ENCODE data around the gene ENTHD1.

The ENTHD1 gene

DNA sequence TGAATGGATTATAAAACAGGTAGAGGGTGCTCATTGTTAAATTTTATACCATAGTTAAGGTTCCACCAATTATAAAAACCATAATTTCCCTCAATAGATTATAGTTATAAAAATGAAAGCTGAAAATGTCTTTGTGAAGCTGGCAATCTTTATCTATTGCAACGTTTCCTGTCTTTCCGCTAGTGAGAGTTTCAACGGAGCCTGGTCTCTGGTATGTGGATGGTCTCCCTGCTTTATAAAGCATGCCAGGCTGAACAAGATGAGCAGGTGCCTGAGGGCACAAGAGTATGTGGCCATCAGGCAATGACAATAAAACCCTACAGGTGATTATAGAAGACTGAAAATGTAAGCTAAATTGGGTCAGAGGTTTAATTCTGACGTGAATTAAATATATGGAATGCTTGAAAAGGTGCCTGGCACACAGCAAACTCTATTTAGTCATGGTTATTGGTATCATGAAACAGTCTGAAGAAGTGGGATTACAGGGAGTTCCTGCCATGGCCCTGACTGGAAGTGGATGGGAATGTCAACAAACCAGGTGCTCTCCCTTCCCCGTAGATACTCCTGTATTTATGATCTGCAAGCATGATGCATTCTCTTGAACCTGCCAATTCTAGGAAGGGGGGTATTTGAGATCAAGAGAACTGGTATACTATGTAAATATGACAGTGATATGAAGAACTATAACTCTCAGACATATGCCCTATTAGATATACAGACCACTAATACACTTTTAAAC is 115.7 kb downstream of the ENTHD1 start:
- TF ChIP-seq, protein P1, sequence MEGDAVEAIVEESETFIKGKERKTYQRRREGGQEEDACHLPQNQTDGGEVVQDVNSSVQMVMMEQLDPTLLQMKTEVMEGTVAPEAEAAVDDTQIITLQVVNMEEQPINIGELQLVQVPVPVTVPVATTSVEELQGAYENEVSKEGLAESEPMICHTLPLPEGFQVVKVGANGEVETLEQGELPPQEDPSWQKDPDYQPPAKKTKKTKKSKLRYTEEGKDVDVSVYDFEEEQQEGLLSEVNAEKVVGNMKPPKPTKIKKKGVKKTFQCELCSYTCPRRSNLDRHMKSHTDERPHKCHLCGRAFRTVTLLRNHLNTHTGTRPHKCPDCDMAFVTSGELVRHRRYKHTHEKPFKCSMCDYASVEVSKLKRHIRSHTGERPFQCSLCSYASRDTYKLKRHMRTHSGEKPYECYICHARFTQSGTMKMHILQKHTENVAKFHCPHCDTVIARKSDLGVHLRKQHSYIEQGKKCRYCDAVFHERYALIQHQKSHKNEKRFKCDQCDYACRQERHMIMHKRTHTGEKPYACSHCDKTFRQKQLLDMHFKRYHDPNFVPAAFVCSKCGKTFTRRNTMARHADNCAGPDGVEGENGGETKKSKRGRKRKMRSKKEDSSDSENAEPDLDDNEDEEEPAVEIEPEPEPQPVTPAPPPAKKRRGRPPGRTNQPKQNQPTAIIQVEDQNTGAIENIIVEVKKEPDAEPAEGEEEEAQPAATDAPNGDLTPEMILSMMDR (IDR thresholded peaks at IDR 0.05): no peak

DNA sequence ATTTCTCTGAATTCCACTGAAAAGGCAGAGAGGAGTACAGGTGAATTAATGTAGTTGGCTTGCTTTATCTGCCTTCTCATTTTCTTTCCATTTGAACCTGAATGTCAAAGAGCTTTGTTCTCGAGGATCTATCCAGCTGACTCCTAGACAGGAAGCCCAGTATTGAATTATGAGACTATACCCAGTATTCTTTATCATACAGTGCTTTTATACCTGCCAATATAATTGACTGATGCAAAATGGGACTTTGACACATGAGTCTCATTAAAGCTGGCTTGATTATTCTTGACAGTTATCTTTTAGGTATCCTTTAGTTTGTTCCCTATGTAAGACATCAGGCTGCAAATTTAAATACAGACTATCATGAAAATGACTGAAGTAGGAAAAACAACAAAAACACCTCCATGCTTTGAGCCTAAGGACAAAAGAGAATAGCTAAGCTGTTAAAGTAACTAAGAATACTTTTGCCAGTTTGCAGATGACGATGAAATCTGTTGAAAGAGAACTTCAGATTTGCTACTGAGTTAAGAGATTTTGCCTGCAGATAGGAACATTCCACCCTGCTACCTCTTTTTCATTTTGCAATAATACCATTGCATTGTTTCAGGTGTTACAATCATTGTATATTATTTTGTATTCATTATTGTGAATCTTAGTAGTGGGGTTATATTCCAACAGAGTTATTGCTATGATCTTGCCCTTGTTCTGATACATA is 117.1 kb downstream of the ENTHD1 start:
- TF ChIP-seq, protein P1 (IDR thresholded peaks at IDR 0.05): no peak

DNA sequence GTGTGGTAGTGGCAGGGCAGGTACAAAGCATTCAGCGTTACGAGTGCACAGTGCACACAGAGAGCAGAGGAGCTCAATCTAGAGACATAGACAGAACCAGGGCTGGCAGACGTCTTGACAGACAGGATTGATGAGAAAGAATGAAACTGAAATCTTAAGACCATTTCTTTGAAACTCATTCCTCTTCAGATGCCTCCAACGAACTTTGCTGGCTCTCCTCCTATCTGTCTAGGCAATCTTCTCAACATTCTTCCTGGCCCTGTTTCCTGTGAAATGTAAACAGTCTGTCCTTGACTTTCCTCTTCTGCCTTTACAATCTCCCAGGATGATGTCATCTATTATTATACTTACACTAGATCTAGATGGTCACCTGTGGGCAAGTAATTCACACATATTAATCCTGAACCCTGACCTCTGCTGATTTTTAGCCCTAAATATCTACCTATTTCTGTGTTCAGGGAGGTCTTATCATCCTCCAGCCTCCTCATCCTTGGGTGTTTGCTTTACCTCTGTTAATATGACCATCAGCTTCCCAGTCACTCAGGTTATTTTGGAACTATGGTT is 119.5 kb downstream of the ENTHD1 start:
- TF ChIP-seq, protein P1 (IDR thresholded peaks at IDR 0.05): no peak

DNA sequence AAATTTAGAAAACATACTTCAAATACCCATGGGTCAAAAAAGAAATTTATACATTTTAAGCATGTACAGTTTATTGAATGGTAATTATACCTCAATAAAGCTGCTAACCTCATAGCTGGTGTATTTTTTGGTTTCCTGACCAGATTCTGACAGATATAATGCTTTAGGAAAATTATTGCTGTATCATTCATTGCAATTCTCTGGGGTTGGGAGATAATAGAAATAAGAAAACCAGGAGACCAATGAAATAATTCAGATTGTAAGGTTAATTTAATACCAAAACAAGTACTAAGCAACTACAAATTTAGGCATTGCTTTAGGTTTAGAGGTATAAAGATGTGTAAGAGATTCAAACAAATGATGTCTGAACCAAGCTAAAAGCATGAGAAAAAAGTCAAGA is 120.1 kb downstream of the ENTHD1 start:
- TF ChIP-seq, protein P1 (IDR thresholded peaks at IDR 0.05): no peak

DNA sequence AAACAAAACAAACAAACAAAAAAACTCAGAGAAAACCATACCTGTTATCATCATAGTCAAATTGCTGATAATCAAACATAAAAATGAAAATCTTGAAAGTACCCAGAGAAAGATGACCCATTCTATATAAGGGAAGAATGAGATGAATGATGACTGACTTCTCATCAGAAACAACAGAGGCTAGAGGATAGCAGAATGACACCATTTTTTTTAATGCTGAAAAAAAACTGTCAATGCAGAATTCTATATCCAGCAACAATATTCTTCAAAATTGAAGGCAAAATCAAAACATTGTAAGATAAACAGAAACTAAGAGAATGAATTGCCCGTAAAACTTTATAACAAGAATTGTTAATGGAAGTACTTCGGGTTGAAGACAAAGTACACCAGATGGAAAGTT is 122.1 kb downstream of the ENTHD1 start:
- TF ChIP-seq, protein P1 (IDR thresholded peaks at IDR 0.05): no peak

DNA sequence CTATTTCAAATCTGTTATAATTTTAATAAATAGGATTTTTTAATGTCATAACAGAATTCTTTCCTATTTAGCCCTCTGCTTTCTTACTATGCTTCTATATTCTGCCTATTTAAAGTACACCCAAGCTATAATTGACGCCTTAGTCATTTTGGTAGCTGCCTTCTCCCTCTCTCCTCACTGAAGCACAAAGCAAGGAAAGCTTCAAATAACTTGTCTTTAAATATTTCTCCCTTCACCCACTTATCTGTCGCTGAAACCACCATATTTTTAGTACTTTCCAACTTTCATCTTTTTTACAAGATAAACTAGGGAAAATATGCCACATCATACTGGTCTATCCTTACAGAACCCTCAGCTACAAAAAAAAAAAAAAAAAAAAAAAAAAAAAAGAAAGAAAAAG is 127.9 kb downstream of the ENTHD1 start:
- TF ChIP-seq, protein P1 (IDR thresholded peaks at IDR 0.05): no peak

DNA sequence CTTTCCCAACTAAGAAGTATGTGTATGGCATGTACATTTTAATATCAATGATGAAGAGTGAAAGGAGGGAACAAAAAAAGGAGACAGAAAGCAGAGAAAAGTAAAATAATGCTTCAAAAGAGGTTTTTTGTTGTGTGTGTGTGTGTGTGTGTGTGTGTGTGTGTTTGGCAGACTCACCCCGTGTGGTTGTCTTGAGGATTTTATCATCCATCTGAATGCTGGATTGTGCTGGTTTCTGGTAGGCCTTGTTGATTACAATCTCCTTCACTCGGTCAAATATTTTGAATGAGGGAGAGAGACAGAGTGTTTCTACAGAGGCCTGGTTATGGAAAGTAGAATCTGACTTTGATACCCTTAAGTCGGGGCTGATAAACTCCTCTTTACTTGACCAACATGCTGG is 128.5 kb downstream of the ENTHD1 start:
- TF ChIP-seq, protein P1 (IDR thresholded peaks at IDR 0.05): no peak
